ENCODE data around the gene ULBP2.
A peak's percentile ranks its signal among the peaks of the same experiment; 100 is the strongest.
"Not testable (repeated sequence)": the region's sequence is repeated elsewhere in the genome, so short reads cannot be mapped to it uniquely, and the experiment has no call there.

Gene ULBP2

GRCh38 chr6:149909701-149910470 is 31.9 kb upstream of the ULBP2 start:
- no peak for DNase-seq (ENCODE audit: low spot score)

DNA sequence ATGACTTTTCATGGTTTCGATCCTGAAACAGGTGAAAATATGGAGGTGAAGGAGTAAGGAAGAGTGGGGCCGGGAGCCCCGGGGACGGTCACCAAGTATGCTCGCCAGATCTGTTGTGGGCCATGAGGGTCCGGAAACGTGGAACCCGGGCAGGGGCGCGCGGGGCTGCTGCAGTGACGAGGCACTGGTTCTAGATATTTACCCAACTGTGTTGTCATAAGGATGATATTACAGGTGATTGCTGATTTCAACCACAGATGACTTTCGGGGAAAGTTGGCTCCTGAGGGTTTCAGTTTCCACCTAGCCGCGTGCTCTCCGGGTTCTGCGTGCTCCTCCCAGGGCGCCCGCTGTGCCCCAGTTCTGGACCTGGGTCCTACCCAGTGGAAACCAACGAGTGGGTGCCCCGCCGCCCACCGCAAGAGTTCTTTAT is 31.1 kb upstream of the ULBP2 start:
- DNase-seq (ENCODE audit: low spot score), result no peak

DNA sequence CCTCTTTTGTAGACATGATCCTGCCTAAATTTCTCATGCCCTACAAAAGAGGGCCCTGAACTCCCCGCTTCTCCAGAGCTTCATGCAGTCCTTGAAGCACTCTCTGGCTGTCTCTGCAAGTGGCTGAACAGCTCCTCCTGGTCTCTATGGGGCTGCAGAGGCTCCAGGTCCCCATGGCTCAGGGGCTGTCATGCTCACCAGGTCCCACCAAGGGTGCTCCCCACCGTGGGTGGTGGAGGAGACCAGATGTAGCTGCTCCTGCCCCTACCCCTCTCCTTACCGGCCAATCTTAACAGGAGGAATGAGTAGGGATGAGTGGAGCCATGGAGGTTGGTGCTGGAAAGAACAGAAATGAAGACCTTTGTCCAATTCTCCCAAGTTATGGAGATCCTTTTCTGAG is 29.1 kb upstream of the ULBP2 start:
- not testable (repeated sequence) for DNase-seq (ENCODE audit: low spot score)

DNA sequence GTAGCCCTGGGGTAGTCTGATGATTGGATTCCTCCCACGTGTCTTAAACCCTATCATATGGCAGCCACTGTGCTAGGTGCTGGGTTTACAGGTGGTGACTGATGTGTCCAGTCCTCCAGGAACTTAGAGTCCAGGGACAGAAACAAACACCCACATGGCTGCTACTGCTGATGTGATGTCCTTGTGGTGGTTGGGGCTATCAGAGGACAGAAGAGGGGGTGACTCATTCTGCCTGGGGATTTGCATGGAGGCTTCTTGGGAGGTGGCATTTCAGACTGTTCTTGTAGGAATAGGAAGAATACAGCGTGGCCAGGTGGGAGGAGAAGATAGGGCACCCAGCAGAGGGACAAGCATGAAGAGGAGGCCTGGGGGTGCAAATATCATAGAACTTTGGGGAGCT is 28.7 kb upstream of the ULBP2 start:
- no peak for DNase-seq (ENCODE audit: low spot score)

GRCh38 chr6:149913540-149914240 is 28.1 kb upstream of the ULBP2 start:
- no peak for DNase-seq (ENCODE audit: low spot score)

- DNase-seq (ENCODE audit: low spot score), result no peak
Observed at GRCh38 chr6:149915970-149916865, 25.6 kb upstream of the ULBP2 start.

GRCh38 chr6:149917679-149918078 is 24.1 kb upstream of the ULBP2 start:
- DNase-seq (ENCODE audit: low spot score), result no peak

- DNase-seq (ENCODE audit: low spot score), result no peak
Observed at GRCh38 chr6:149918151-149918905, 23.5 kb upstream of the ULBP2 start.

- not testable (repeated sequence) for DNase-seq (ENCODE audit: low spot score)
Observed at GRCh38 chr6:149919126-149919833, 22.5 kb upstream of the ULBP2 start.

DNA sequence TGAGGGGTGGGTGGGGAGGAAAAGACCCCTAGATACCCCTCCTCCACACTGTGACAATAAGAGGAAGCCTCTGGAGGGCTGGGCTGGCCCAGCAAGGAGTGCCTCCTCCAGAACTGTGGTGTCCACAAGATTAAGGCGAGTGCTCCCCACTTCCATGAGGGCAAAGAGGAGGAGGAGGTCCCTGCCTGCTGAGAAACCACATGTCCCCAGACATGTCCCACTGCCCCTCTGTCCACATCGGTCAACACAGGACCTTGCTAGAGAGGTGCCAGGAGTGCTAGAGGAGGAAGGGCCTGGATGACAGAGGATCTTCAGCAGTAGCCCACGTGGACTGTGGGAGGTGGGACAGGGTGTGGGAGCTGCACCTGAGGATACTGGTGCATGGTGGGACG is 22.0 kb upstream of the ULBP2 start:
- no peak for DNase-seq (ENCODE audit: low spot score)

DNA sequence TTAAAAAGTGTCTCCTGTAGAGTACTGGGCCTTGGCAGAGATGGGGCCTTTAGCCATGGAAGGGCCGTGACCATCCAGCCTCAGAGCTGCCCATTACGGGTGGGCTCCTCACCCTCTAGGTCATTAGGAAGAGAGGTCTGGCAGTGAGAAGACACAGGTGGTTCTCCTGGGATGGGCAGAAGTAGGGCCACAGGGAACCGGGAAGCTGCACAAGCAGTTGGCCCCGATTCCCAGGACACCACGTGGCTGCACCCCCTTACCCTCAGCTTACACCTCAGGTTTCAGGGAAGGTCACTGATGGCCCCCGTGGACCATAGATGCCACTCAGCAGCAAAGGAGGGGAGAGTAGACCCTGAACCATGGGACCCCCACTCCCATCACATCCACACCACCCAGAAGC is 20.5 kb upstream of the ULBP2 start:
- no peak for DNase-seq (ENCODE audit: low spot score)

GRCh38 chr6:149922091-149922490 is 19.7 kb upstream of the ULBP2 start:
- not testable (repeated sequence) for DNase-seq (ENCODE audit: low spot score)

DNA sequence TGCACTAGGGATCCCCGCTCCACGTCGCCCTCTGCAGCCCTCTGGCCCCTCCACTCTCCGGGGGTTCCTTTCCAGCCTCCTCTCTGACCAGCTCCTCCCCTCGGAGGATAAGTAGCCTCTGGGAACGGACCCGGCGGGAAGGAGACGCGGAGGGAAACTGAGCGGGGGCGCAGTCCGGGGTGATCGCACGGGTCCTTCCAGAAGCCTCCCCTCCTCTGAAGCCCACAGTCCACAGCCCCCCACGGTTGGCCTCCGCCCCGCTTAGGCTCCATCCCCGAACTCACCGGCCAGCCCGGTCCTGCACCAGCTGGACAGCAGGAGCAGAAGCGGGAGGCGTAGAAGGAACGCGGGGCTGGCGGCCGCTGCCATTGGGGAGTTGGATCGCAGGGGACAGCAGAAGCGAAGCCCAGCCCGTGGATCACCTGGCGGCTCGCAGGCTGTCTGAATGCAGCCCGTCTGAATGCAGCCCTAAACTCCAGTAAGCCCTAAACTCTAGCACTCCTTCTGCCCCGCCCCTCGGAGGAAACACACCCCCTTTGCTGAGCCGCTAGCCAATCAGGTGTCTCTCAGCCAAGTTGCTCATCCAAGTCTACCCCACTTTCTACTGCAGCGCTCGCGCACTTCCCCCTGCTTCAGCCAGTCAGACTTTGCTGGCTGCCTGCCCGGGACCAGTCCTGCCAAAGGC is 19.0 kb upstream of the ULBP2 start, which contains the start of gene RAET1G:
Gene RAET1G (minus strand): TSS at position 480 of the 685 bp plus-strand sequence. CDS start 111 bp downstream, at position 369.
- peak; percentile 94 for DNase-seq (ENCODE audit: low spot score)

GRCh38 chr6:149923327-149923986 is 18.4 kb upstream of the ULBP2 start:
- no peak for DNase-seq (ENCODE audit: low spot score)

DNA sequence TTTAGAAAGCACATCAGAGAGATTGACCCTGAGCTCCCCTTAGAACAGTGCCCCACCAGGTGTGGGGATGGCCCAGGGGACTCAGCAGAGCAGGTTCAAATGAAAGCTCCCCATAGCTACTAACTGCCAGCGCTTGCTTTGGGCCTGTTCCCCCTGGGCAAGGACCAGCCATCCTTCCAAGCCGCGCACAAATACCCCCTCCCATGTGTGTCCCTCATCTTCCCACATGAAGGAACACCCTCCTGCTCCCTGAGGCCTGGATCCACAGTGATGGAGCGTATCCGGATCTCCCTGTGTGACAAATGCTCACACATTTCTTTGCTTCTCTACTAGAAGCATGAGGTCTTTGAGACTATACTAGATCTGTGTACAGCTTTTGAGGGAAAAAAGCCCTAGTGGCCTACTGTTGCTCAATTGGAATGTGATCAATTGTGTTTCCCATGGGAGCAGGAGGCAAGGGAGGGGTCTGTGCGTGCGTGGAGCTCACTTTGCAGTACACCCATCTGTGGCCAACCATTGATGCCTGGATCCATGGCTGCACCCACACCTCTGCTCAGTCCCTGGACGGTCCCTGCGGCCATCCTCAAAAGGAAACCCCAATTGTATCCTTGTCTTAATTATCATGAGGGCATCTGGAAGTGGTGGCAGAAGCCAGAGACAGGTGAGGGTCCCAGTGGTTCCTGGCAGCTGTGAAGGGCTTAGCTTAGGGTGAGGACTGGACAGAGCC is 17.4 kb upstream of the ULBP2 start:
- no peak for DNase-seq (ENCODE audit: low spot score)

DNA sequence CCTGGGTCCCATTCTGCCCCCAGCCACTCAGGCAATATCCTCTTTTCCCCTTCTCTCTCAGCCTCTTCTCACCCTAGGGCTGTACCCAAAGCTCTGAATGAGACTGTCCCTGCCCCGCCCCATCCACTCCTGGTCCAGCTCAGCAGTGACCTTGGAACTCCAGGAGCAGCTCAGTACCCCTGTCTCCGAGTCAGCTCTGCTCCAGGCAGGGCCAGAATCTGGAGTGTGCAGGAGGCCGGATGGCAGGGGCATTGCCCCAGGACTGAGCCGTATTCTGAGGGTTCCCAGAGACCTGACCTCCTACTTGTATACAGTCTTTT is 16.9 kb upstream of the ULBP2 start:
- no peak for DNase-seq (ENCODE audit: low spot score)

GRCh38 chr6:149925253-149925973 is 16.4 kb upstream of the ULBP2 start:
- no peak for DNase-seq (ENCODE audit: low spot score)

- DNase-seq (ENCODE audit: low spot score), result peak; percentile 38
Observed at GRCh38 chr6:149925974-149926777, 15.6 kb upstream of the ULBP2 start.
